Naive thymus-derived CD4-positive, alpha-beta T cell (primary cell): ENCODE results near the gene TRIO. TPM values are rescaled to one million over a fixed set of nuclear protein-coding genes. Genes with fewer than 3 reads are reported as not detected.

Experiments
- ATAC-seq: fragments of 150-1000 bp; cut with Tn5 transposase; 2 replicates; pipeline ENCODE4 v1.10.0; 2021; ENCODE audit warnings: mild to moderate bottlenecking, moderate library complexity
- CTCF ChIA-PET: fragments of 350-600 bp; sonication (Branson Sonifier 250); formaldehyde crosslinking; loops from one replicate; lab custom pipeline; 2021; ENCODE audit warnings: antibody characterized with exemption; lab: Charles Lee
- POLR2A ChIA-PET: fragments of 350-600 bp; sonication (Branson Sonifier 250); formaldehyde crosslinking; loops from one replicate; lab custom pipeline; 2021; ENCODE audit warnings: antibody characterized with exemption, inconsistent platforms; lab: Charles Lee
- DNase-seq, 9 donors: peaks; one replicate each; pipeline versions ENCODE4 v3.0.0 to v3.0.0-alpha.2; 2020 to 2022; ENCODE audit warnings: mixed read lengths in 1 of 9
- H3K27ac ChIP-seq: one replicate; pipeline ENCODE4 v1.7.0; 2013; ENCODE audit warnings: mild to moderate bottlenecking, low read depth, low read length, moderate library complexity
- H3K27me3 ChIP-seq, 2 donors: one replicate each; pipeline ENCODE4 v1.7.0; 2013; ENCODE audit warnings: low read length in 2 of 2, mild to moderate bottlenecking in 2 of 2, moderate library complexity in 2 of 2; ENCODE audit not compliant: control insufficient read depth in 2 of 2, insufficient read depth in 2 of 2
- H3K36me3 ChIP-seq, 3 experiments: 1 replicate in 2 of 3; 2 replicates in 1 of 3; pipeline ENCODE4 v1.7.0; 2013; ENCODE audit warnings: low read length in 3 of 3, mild to moderate bottlenecking in 3 of 3, moderate library complexity in 1 of 3; ENCODE audit not compliant: insufficient read depth in 3 of 3, control insufficient read depth in 2 of 3
- H3K4me1 ChIP-seq, 2 donors: one replicate each; pipeline ENCODE4 v1.7.0; 2013; ENCODE audit warnings: low read length in 2 of 2, mild to moderate bottlenecking in 2 of 2, moderate library complexity in 1 of 2; ENCODE audit not compliant: control insufficient read depth in 2 of 2, insufficient read depth in 2 of 2
- H3K4me3 ChIP-seq: 2 replicates; pipeline ENCODE4 v1.7.0; 2013; ENCODE audit warnings: mild to moderate bottlenecking, low read length
- H3K9me3 ChIP-seq, 3 experiments: 1 replicate in 2 of 3; 2 replicates in 1 of 3; pipeline ENCODE4 v1.7.0; 2013; ENCODE audit warnings: low read length in 3 of 3; ENCODE audit not compliant: control insufficient read depth in 2 of 3
- H3K27ac Mint-ChIP-seq, 9 donors: one replicate each; pipeline ENCODE4 v1.8.0; 2020 to 2022; ENCODE audit warnings: mixed read lengths in 9 of 9, mild to moderate bottlenecking in 8 of 9, moderate library complexity in 5 of 9, inconsistent platforms in 2 of 9
- H3K27me3 Mint-ChIP-seq, 5 donors: one replicate each; pipeline ENCODE4 v1.8.0; 2021 to 2022; ENCODE audit warnings: mixed read lengths in 5 of 5, mild to moderate bottlenecking in 1 of 5
- H3K36me3 Mint-ChIP-seq, 5 donors: one replicate each; pipeline ENCODE4 v1.8.0; 2020 to 2022; ENCODE audit warnings: mixed read lengths in 5 of 5, mild to moderate bottlenecking in 3 of 5, inconsistent platforms in 1 of 5
- H3K4me1 Mint-ChIP-seq, 7 donors: one replicate each; pipeline ENCODE4 v1.8.0; 2020 to 2022; ENCODE audit warnings: mixed read lengths in 7 of 7, mild to moderate bottlenecking in 3 of 7, inconsistent platforms in 1 of 7
- H3K4me3 Mint-ChIP-seq, 10 donors: one replicate each; pipeline ENCODE4 v1.8.0; 2020 to 2022; ENCODE audit warnings: mild to moderate bottlenecking in 10 of 10, mixed read lengths in 10 of 10, moderate library complexity in 6 of 10, inconsistent platforms in 2 of 10
- H3K9me3 Mint-ChIP-seq, 11 donors: one replicate each; pipeline ENCODE4 v1.8.0; 2020 to 2022; ENCODE audit warnings: mixed read lengths in 11 of 11, mild to moderate bottlenecking in 4 of 11, inconsistent platforms in 1 of 11, moderate library complexity in 1 of 11
- intact Hi-C, 2 donors: fragments of 100-400 bp; cut with micrococcal nuclease; formaldehyde crosslinking; loops; one replicate each; pipeline ENCODE4 v1.15.1; 2023
- polyA plus RNA-seq, 2 donors: library from polyadenylated mRNA; unstranded; fragments of 300-500 nt; fragmentation: Illumina TruSeq; gene quantifications; one replicate each; pipeline ENCODE4 v1.2.3, GENCODE V29; 2021
- total RNA-seq, 6 experiments: library from RNA in 5 of 6; stranded (reverse) in 5 of 6; gene quantifications; 1 replicate in 5 of 6; 2 replicates in 1 of 6; pipeline ENCODE4 v1.2.3 and lab custom pipeline; 2021 to 2026

TRIO gene
- total and polyA plus RNA-seq, 7 experiments from 2014 or later = 0.16 to 45.9 (median 5.7) TPM

GRCh38 chr5:14242871-14243383 lies 99.8 kb downstream of the TRIO start:
- DNase-seq (no peak), ATAC-seq (no peak)
- ChIA-PET POLR2A (no interaction called here), CTCF (no interaction called here)
- H3K4me1 Mint-ChIP-seq = no peaks in the 10 kb centered on the region
- Histone ChIP-seq H3K4me3 (no peak overlapping the region), H3K9me3 (no peaks in the 10 kb centered on the region), H3K27me3 (no peaks in the 10 kb centered on the region), H3K27ac (no peak overlapping the region), H3K4me1 (no peaks in the 10 kb centered on the region), H3K36me3 (no peaks in the 10 kb centered on the region)
- H3K4me3 Mint-ChIP-seq = no peak overlapping the region
- peaks cover 0 to 15% (median 12%) of the 10 kb centered on the region in 5 donors for H3K27me3 Mint-ChIP-seq
- intact Hi-C loops = no loop called here
- no peaks in the 10 kb centered on the region for H3K36me3 Mint-ChIP-seq
- no peak overlapping the region for H3K27ac Mint-ChIP-seq
- H3K9me3 Mint-ChIP-seq = no peaks in the 10 kb centered on the region

- Histone ChIP-seq H3K27me3 (no peaks in the 10 kb centered on the region), H3K27ac (no peak overlapping the region), H3K4me1 (no peaks in the 10 kb centered on the region), H3K9me3 (no peaks in the 10 kb centered on the region), H3K36me3 (no peaks in the 10 kb centered on the region), H3K4me3 (no peak overlapping the region)
- ChIA-PET POLR2A (no interaction called here), CTCF (no interaction called here)
- Mint-ChIP-seq H3K27me3 (peaks cover 0 to 15% (median 14%) of the 10 kb centered on the region in 5 donors), H3K4me3 (no peak overlapping the region), H3K36me3 (no peaks in the 10 kb centered on the region), H3K9me3 (no peaks in the 10 kb centered on the region), H3K4me1 (no peaks in the 10 kb centered on the region), H3K27ac (no peak overlapping the region)
- DNase-seq = no peak
- intact Hi-C loops = no loop called here
- ATAC-seq = no peak
Measured at GRCh38 chr5:14243766-14244165, 100.6 kb downstream of the TRIO start.

GRCh38 chr5:14244721-14245120 lies 101.6 kb downstream of the TRIO start:
- ATAC-seq (no peak), DNase-seq (no peak)
- Histone ChIP-seq H3K36me3 (no peaks in the 10 kb centered on the region), H3K27me3 (no peaks in the 10 kb centered on the region), H3K9me3 (no peaks in the 10 kb centered on the region), H3K4me3 (no peak overlapping the region), H3K27ac (no peak overlapping the region), H3K4me1 (no peaks in the 10 kb centered on the region)
- H3K9me3 Mint-ChIP-seq = no peaks in the 10 kb centered on the region
- no peak overlapping the region for H3K4me3 Mint-ChIP-seq
- no peak overlapping the region for H3K27ac Mint-ChIP-seq
- intact Hi-C loops = no loop called here
- H3K36me3 Mint-ChIP-seq = no peaks in the 10 kb centered on the region
- ChIA-PET CTCF (no interaction called here), POLR2A (no interaction called here)
- peaks cover 0 to 17% (median 12%) of the 10 kb centered on the region in 5 donors for H3K27me3 Mint-ChIP-seq
- no peaks in the 10 kb centered on the region for H3K4me1 Mint-ChIP-seq

- ATAC-seq (no peak), DNase-seq (no peak)
- Mint-ChIP-seq H3K4me1 (no peaks in the 10 kb centered on the region), H3K27ac (no peak overlapping the region), H3K27me3 (peaks cover 0 to 17% (median 12%) of the 10 kb centered on the region in 5 donors), H3K9me3 (no peaks in the 10 kb centered on the region), H3K4me3 (no peak overlapping the region), H3K36me3 (no peaks in the 10 kb centered on the region)
- ChIA-PET POLR2A (no interaction called here), CTCF (no interaction called here)
- no peaks in the 10 kb centered on the region for H3K4me1 ChIP-seq
- H3K27me3 ChIP-seq = no peaks in the 10 kb centered on the region
- H3K27ac ChIP-seq = no peak overlapping the region
- H3K36me3 ChIP-seq = no peaks in the 10 kb centered on the region
- H3K9me3 ChIP-seq = no peaks in the 10 kb centered on the region
- intact Hi-C loops = no loop called here
- no peak overlapping the region for H3K4me3 ChIP-seq
Measured at GRCh38 chr5:14245132-14245925, 102.2 kb downstream of the TRIO start.

- CTCF ChIA-PET = no interaction called here
- Mint-ChIP-seq H3K27ac (no peak overlapping the region), H3K36me3 (no peaks in the 10 kb centered on the region), H3K27me3 (peaks cover 0 to 17% (median 12%) of the 10 kb centered on the region in 5 donors), H3K4me3 (no peak overlapping the region), H3K4me1 (peaks cover 0 to 1% (median 0%) of the 10 kb centered on the region in 7 donors), H3K9me3 (no peaks in the 10 kb centered on the region)
- no peaks in the 10 kb centered on the region for H3K9me3 ChIP-seq
- DNase-seq (no peak), ATAC-seq (no peak)
- POLR2A ChIA-PET = no interaction called here
- no peak overlapping the region for H3K4me3 ChIP-seq
- H3K4me1 ChIP-seq = no peaks in the 10 kb centered on the region
- H3K27me3 ChIP-seq = no peaks in the 10 kb centered on the region
- no peaks in the 10 kb centered on the region for H3K36me3 ChIP-seq
- no peak overlapping the region for H3K27ac ChIP-seq
- intact Hi-C loops = no loop called here
Measured at GRCh38 chr5:14246350-14247053, 103.4 kb downstream of the TRIO start.

GRCh38 chr5:14247054-14247386 lies 103.9 kb downstream of the TRIO start:
- ChIA-PET CTCF (no interaction called here), POLR2A (no interaction called here)
- Histone ChIP-seq H3K9me3 (no peaks in the 10 kb centered on the region), H3K4me1 (no peaks in the 10 kb centered on the region), H3K27ac (no peak overlapping the region), H3K27me3 (no peaks in the 10 kb centered on the region), H3K36me3 (no peaks in the 10 kb centered on the region), H3K4me3 (no peak overlapping the region)
- H3K27ac Mint-ChIP-seq = no peak overlapping the region
- H3K36me3 Mint-ChIP-seq = no peaks in the 10 kb centered on the region
- H3K27me3 Mint-ChIP-seq = peaks cover 0 to 18% (median 12%) of the 10 kb centered on the region in 5 donors
- ATAC-seq = no peak
- H3K4me3 Mint-ChIP-seq = no peak overlapping the region
- no peaks in the 10 kb centered on the region for H3K9me3 Mint-ChIP-seq
- intact Hi-C loops = no loop called here
- no peak for DNase-seq
- peaks cover 0 to 4% (median 0%) of the 10 kb centered on the region in 7 donors for H3K4me1 Mint-ChIP-seq
